PC-3 (cell line): ENCODE data around the gene FAM216B.

ENCODE experiments used
- CTCF ChIP-seq: fragments of 300-600 bp; sonication (generic); conservative IDR thresholded peaks from 2 replicates; pipeline ENCODE4 v1.5.1; 2017; ENCODE audit warnings: antibody characterized with exemption, low read depth, mild to moderate bottlenecking, low read length
- EZH2 ChIP-seq: fragments of 300-600 bp; sonication (generic); IDR thresholded peaks from one replicate; pipeline ENCODE4 v1.6.1; 2017; ENCODE audit warnings: antibody characterized with exemption, mild to moderate bottlenecking, low read length; ENCODE audit not compliant: unreplicated experiment
- EZH2phosphoT487 ChIP-seq: fragments of 300-600 bp; sonication (generic); IDR thresholded peaks from 2 replicates; pipeline ENCODE4 v1.6.1; 2018; ENCODE audit warnings: mild to moderate bottlenecking, antibody characterized with exemption, low read length, borderline replicate concordance

- TF ChIP-seq EZH2 (no peak), CTCF (no peak), EZH2phosphoT487 (no peak)
These were observed 51.1 kb downstream of the FAM216B start for GRCh38 chr13:42832341-42833096.
